HCT116 (cell line): ENCODE data around the gene TBCD. TPM values are rescaled to one million over a fixed set of nuclear protein-coding genes. Genes with fewer than 3 reads are reported as not detected.

Experiments
- ATAC-seq: fragments of 200-7000 bp; cut with Tn5 transposase; 2 replicates; pipeline ENCODE4 v1.9.1; 2020; ENCODE audit warnings: mild to moderate bottlenecking, moderate library complexity
- BruUV-seq: library from RNA; stranded (reverse); fragments of 400-500 nt; replicated peaks from 2 replicates; lab custom pipeline; 2021; lab: Mats Ljungman, UMichigan
- CTCF ChIA-PET: fragments of 300-600 bp; sonication (Branson Sonifier 250); formaldehyde crosslinking; loops from one replicate; lab custom pipeline; 2021; ENCODE audit warnings: antibody characterized with exemption; lab: Charles Lee
- POLR2A ChIA-PET: fragments of 300-600, 350-600 bp; sonication (Branson Sonifier 250); formaldehyde crosslinking; loops from one replicate; lab custom pipeline; 2021; ENCODE audit warnings: antibody characterized with exemption; lab: Charles Lee
- RAD21 ChIA-PET, 2 experiments: fragments of 300-600 bp; sonication (Branson Sonifier 250); formaldehyde crosslinking; loops; one replicate each; lab custom pipeline; 2023; ENCODE audit warnings: low total read pairs in 2 of 2; ENCODE audit not compliant: uncharacterized antibody in 2 of 2, unreplicated experiment in 2 of 2, low non-redundant PET in 1 of 2; lab: Charles Lee
- DNase-seq: peaks from one replicate; pipeline ENCODE4 v3.0.0-alpha.2; 2010; ENCODE audit warnings: low read depth, low spot score
- H2AFZ ChIP-seq: fragments of 200-600 bp; shearing (Covaris generic), sonication (generic); 2 replicates; pipeline ENCODE4 v1.6.1; 2017; ENCODE audit warnings: low read depth, mixed run types, mixed read lengths, antibody characterized with exemption, low read length; ENCODE audit not compliant: poor library complexity, severe bottlenecking
- H3K27ac ChIP-seq: 2 replicates; pipeline ENCODE4 v1.5.1; 2012; ENCODE audit warnings: low read depth, low read length
- H3K27me3 ChIP-seq: fragments of 200-600 bp; sonication (generic); 2 replicates; pipeline ENCODE4 v1.6.1; 2016; ENCODE audit warnings: mixed run types, low read length, mixed read lengths; ENCODE audit not compliant: insufficient read depth
- H3K36me3 ChIP-seq, 2 experiments: fragments of 200-500 bp in 1 of 2; fragments of 200-600 bp in 1 of 2; sonication (Bioruptor generic) in 1 of 2; sonication (generic) in 1 of 2; 2 replicates each; pipeline versions ENCODE4 v1.5.1 to v1.6.1; 2014 to 2016; ENCODE audit warnings: low read length in 2 of 2, inconsistent platforms in 1 of 2, mixed read lengths in 1 of 2, mixed run types in 1 of 2; ENCODE audit not compliant: insufficient read depth in 2 of 2, control insufficient read depth in 1 of 2
- H3K4me1 ChIP-seq, 2 experiments: fragments of 200-600 bp in 1 of 2; sonication (generic) in 1 of 2; 2 replicates each; pipeline versions ENCODE4 v1.5.1 to v1.6.1; 2012 to 2017; ENCODE audit warnings: low read length in 2 of 2, inconsistent platforms in 1 of 2, mild to moderate bottlenecking in 1 of 2, mixed read lengths in 1 of 2, mixed run types in 1 of 2, moderate library complexity in 1 of 2; ENCODE audit not compliant: insufficient read depth in 2 of 2, control insufficient read depth in 1 of 2
- H3K4me2 ChIP-seq: fragments of 200-600 bp; sonication (generic); 2 replicates; pipeline ENCODE4 v1.6.1; 2017; ENCODE audit warnings: mixed run types, low read length, mixed read lengths
- H3K4me3 ChIP-seq, 2 experiments: fragments of 200-600 bp in 1 of 2; sonication (generic) in 1 of 2; replicated peaks in 1 of 2; 2 replicates each; pipeline ENCODE4 v1.5.1; 2011 to 2016; ENCODE audit warnings: low read length in 2 of 2, control low read depth in 1 of 2, low read depth in 1 of 2, mild to moderate bottlenecking in 1 of 2, mixed read lengths in 1 of 2, mixed run types in 1 of 2
- H3K79me2 ChIP-seq: fragments of 200-600 bp; sonication (generic); 2 replicates; pipeline ENCODE4 v1.6.1; 2017; ENCODE audit warnings: mild to moderate bottlenecking, mixed run types, low read length, moderate library complexity, mixed read lengths; ENCODE audit not compliant: insufficient read depth
- H3K9ac ChIP-seq: fragments of 200-600 bp; sonication (generic); 2 replicates; pipeline ENCODE4 v1.6.1; 2016; ENCODE audit warnings: low read length, mixed read lengths
- H3K9me2 ChIP-seq: fragments of 200-600 bp; sonication (generic), shearing (Covaris generic); 2 replicates; pipeline ENCODE4 v1.6.1; 2017; ENCODE audit warnings: mixed run types, mild to moderate bottlenecking, moderate library complexity; ENCODE audit not compliant: insufficient read depth
- H3K9me3 ChIP-seq, 2 experiments: fragments of 200-500 bp in 1 of 2; fragments of 200-600 bp in 1 of 2; sonication (Bioruptor generic) in 1 of 2; sonication (generic) in 1 of 2; 2 replicates each; pipeline ENCODE4 v1.6.1; 2014 to 2017; ENCODE audit warnings: low read length in 2 of 2, mixed read lengths in 2 of 2, inconsistent platforms in 1 of 2, low read depth in 1 of 2, mild to moderate bottlenecking in 1 of 2, mixed run types in 1 of 2, moderate library complexity in 1 of 2; ENCODE audit not compliant: control insufficient read depth in 1 of 2, insufficient read depth in 1 of 2
- H4K20me1 ChIP-seq: fragments of 200-600 bp; sonication (generic), shearing (Covaris generic); 2 replicates; pipeline ENCODE4 v1.6.1; 2017; ENCODE audit warnings: mixed run types, mild to moderate bottlenecking, moderate library complexity; ENCODE audit not compliant: insufficient read depth
- EGR1 ChIP-seq: IDR thresholded peaks from 2 replicates; pipeline ENCODE4 v1.6.1; 2012; ENCODE audit warnings: low read depth
- EZH2phosphoT487 ChIP-seq: fragments of 200-600 bp; IDR thresholded peaks from 2 replicates; pipeline ENCODE4 v1.6.1; 2018; ENCODE audit warnings: antibody characterized with exemption, borderline replicate concordance
- JUND ChIP-seq: IDR thresholded peaks from 2 replicates; pipeline ENCODE4 v1.6.1; 2012
- POLR2AphosphoS5 ChIP-seq: IDR thresholded peaks from 2 replicates; pipeline ENCODE4 v1.6.1; 2011; ENCODE audit warnings: mild to moderate bottlenecking, low read depth, low read length, moderate library complexity
- TCF7L2 ChIP-seq: IDR thresholded peaks from 2 replicates; pipeline ENCODE4 v1.7.0; 2011; ENCODE audit warnings: borderline replicate concordance, inconsistent platforms; ENCODE audit not compliant: insufficient read depth, insufficient read length; ENCODE audit errors: extremely low read depth
- intact Hi-C: fragments of 100-400 bp; cut with micrococcal nuclease; formaldehyde crosslinking; loops from 2 replicates; pipeline ENCODE4 v1.10.0; 2022
- total RNA-seq: library from RNA; stranded (reverse); gene quantifications from one replicate; pipeline ENCODE4 v1.2.1, GENCODE V29; 2021; ENCODE audit not compliant: unreplicated experiment
- TF ChIP-seq, protein P1 (sequence below), 3 experiments: fragments of 200-600 bp in 1 of 3; sonication (generic) in 1 of 3; IDR thresholded peaks in 2 of 3; conservative IDR thresholded peaks in 1 of 3; 2 replicates each; pipeline ENCODE4 v1.5.1; 2012 to 2017; ENCODE audit warnings: low read depth in 2 of 3, low read length in 2 of 3, antibody characterized with exemption in 1 of 3, borderline replicate concordance in 1 of 3, control low read depth in 1 of 3, mild to moderate bottlenecking in 1 of 3, mixed read lengths in 1 of 3, mixed run types in 1 of 3, moderate library complexity in 1 of 3; ENCODE audit not compliant: insufficient read depth in 1 of 3
- TF ChIP-seq, protein P2 (sequence below): IDR thresholded peaks from 2 replicates; pipeline ENCODE4 v1.6.1; 2012
- TF ChIP-seq, protein P3 (sequence below): IDR thresholded peaks from 2 replicates; pipeline ENCODE4 v1.6.1; 2011; ENCODE audit warnings: mild to moderate bottlenecking, low read length, moderate library complexity; ENCODE audit not compliant: insufficient replicate concordance; ENCODE audit errors: extremely low read depth

Gene TBCD
- total RNA-seq, 1 experiment from 2014 or later: 152 TPM

DNA sequence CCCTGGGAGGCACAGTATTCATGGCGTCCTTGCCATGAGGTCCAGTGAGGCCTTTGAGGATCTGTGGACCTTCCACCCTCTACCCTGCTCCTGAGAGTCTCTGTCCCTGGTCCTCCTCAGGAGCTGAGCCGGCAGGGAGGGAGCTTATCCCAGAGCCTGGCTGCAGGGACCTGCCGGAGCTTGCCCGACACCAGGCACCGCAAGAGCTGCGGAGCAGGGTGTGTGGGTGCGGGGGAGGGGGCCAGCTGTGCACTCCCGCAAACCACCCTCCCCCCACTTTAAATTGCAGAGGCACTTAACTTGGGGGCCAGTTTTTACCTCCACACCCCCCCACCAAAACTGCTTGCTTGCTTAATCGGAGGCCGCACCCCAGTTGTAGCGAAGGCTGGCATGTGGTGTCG is 88.6 kb downstream of the TBCD start:
- ATAC-seq (no peak), DNase-seq (no peak)
- H4K20me1 ChIP-seq: no peaks in the 10 kb centered on the region
- H3K36me3 ChIP-seq: no peaks in the 10 kb centered on the region
- RAD21 ChIA-PET: no interaction called here
- no peak overlapping the region for H3K4me3 ChIP-seq
- H3K27ac ChIP-seq: no peak overlapping the region
- no peak overlapping the region for H3K4me2 ChIP-seq
- no peaks in the 10 kb centered on the region for H3K4me1 ChIP-seq
- intact Hi-C loops: no loop called here
- H3K9ac ChIP-seq: no peak overlapping the region
- H3K79me2 ChIP-seq: no peaks in the 10 kb centered on the region
- no peak overlapping the region for H2AFZ ChIP-seq
- no peaks in the 10 kb centered on the region for H3K9me2 ChIP-seq
- H3K27me3 ChIP-seq: no peaks in the 10 kb centered on the region
- TF ChIP-seq EGR1 (no peak), TCF7L2 (no peak), EZH2phosphoT487 (no peak), JUND (no peak), POLR2AphosphoS5 (no peak)
- TF ChIP-seq, protein P1, sequence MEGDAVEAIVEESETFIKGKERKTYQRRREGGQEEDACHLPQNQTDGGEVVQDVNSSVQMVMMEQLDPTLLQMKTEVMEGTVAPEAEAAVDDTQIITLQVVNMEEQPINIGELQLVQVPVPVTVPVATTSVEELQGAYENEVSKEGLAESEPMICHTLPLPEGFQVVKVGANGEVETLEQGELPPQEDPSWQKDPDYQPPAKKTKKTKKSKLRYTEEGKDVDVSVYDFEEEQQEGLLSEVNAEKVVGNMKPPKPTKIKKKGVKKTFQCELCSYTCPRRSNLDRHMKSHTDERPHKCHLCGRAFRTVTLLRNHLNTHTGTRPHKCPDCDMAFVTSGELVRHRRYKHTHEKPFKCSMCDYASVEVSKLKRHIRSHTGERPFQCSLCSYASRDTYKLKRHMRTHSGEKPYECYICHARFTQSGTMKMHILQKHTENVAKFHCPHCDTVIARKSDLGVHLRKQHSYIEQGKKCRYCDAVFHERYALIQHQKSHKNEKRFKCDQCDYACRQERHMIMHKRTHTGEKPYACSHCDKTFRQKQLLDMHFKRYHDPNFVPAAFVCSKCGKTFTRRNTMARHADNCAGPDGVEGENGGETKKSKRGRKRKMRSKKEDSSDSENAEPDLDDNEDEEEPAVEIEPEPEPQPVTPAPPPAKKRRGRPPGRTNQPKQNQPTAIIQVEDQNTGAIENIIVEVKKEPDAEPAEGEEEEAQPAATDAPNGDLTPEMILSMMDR (IDR thresholded peaks at IDR 0.05 in 2 of 3, conservative IDR thresholded peaks at IDR 0.05 in 1 of 3; ENCODE audit: borderline replicate concordance in 1 of 3, insufficient read depth in 1 of 3, low read depth in 2 of 3, low read length in 2 of 3): no peak
- TF ChIP-seq, protein P2, sequence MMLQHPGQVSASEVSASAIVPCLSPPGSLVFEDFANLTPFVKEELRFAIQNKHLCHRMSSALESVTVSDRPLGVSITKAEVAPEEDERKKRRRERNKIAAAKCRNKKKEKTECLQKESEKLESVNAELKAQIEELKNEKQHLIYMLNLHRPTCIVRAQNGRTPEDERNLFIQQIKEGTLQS: no peak
- TF ChIP-seq, protein P3, sequence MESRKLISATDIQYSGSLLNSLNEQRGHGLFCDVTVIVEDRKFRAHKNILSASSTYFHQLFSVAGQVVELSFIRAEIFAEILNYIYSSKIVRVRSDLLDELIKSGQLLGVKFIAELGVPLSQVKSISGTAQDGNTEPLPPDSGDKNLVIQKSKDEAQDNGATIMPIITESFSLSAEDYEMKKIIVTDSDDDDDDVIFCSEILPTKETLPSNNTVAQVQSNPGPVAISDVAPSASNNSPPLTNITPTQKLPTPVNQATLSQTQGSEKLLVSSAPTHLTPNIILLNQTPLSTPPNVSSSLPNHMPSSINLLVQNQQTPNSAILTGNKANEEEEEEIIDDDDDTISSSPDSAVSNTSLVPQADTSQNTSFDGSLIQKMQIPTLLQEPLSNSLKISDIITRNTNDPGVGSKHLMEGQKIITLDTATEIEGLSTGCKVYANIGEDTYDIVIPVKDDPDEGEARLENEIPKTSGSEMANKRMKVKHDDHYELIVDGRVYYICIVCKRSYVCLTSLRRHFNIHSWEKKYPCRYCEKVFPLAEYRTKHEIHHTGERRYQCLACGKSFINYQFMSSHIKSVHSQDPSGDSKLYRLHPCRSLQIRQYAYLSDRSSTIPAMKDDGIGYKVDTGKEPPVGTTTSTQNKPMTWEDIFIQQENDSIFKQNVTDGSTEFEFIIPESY: no peak
- no TSS peak for BruUV-seq
- H3K9me3 ChIP-seq: no peaks in the 10 kb centered on the region
- POLR2A ChIA-PET: no interaction called here
- CTCF ChIA-PET: no interaction called here
